Retinal pigment epithelial cell (primary cell): Measurements from ENCODE around the gene MEDAG.

Experiments used
- DNase-seq: peaks from one replicate; pipeline ENCODE4 v3.0.0-alpha.2; 2010; ENCODE audit warnings: low read depth
- H3K4me3 ChIP-seq: 2 replicates; pipeline ENCODE4 v1.5.1; 2011; ENCODE audit warnings: mild to moderate bottlenecking, low read length, control low read depth, moderate library complexity
- CTCF ChIP-seq: conservative IDR thresholded peaks from 2 replicates; pipeline ENCODE4 v1.5.1; 2011; ENCODE audit warnings: low read depth, low read length, control low read depth, inconsistent platforms

MEDAG gene

GRCh38 chr13:30881191-30881651 is 24.9 kb upstream of the MEDAG start:
- no peak overlapping the region for H3K4me3 ChIP-seq
- DNase-seq, result no peak
- TF ChIP-seq CTCF, result no peak

- no peak overlapping the region for H3K4me3 ChIP-seq
- TF ChIP-seq CTCF, result no peak
- no peak for DNase-seq
These were observed 23.8 kb upstream of the MEDAG start for GRCh38 chr13:30882026-30882850.

- no peak overlapping the region for H3K4me3 ChIP-seq
- no peak for TF ChIP-seq CTCF
- no peak for DNase-seq
These were observed 22.9 kb upstream of the MEDAG start for GRCh38 chr13:30882996-30883766.

GRCh38 chr13:30884543-30884942 is 21.5 kb upstream of the MEDAG start:
- DNase-seq, result no peak
- no peak for TF ChIP-seq CTCF
- no peak overlapping the region for H3K4me3 ChIP-seq

- no peak overlapping the region for H3K4me3 ChIP-seq
- DNase-seq, result no peak
- no peak for TF ChIP-seq CTCF
These were observed 16.8 kb upstream of the MEDAG start for GRCh38 chr13:30889196-30889690.

GRCh38 chr13:30892966-30893365 is 13.1 kb upstream of the MEDAG start:
- TF ChIP-seq CTCF, result peak; percentile 80
- no peak overlapping the region for H3K4me3 ChIP-seq
- no peak for DNase-seq
